ENCODE results near the gene ST7. TPM values are rescaled to one million over a fixed set of nuclear protein-coding genes. Genes with fewer than 3 reads are reported as not detected.

ST7 gene
- total RNA-seq, 1 experiment from 2014 or later, result 19.4 TPM

DNA sequence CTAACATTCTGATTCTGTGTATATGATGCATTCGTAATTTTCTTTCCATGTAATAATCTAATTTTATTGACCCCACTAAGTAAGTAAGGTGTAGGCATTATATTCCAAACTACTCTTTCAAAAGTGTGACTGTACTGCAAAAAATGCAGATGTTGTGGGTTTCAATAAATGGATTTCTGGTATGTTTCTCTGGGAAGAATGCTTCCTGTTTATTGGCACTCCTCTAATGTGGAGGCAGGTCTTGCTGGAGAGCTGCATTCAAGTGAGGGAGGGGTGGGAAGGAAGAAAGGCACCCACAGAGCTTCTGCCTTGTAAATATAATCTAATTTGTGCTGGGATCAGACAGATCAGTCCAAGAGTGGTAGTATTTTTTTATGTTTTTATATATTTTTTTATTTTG lies 23.9 kb downstream of the ST7 start:
- DNase-seq (ENCODE audit: low spot score), result no peak

- DNase-seq (ENCODE audit: low spot score), result no peak
Measured at GRCh38 chr7:116978006-116978405, 24.7 kb downstream of the ST7 start.

DNA sequence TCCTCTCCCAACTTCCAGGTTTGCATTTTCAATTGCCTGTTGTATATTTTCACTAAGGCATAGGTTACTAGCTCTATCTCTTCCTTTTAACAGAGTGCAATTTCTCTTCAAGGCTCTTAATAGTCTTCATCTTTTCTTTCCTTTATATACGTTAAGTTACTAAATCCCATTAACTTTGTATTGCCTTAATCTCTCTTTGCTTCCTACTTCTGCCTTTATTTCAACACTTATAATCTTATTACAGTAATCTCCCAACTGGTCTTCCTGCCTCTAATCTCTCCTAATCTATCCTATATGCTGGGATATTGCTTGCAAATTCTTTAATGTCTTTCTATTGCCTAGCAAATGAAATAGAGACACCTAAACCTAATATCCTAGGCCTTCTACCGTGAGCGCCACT lies 26.1 kb downstream of the ST7 start:
- DNase-seq (ENCODE audit: low spot score), result no peak

GRCh38 chr7:116980354-116980753 lies 27.1 kb downstream of the ST7 start:
- DNase-seq (ENCODE audit: low spot score), result no peak

DNA sequence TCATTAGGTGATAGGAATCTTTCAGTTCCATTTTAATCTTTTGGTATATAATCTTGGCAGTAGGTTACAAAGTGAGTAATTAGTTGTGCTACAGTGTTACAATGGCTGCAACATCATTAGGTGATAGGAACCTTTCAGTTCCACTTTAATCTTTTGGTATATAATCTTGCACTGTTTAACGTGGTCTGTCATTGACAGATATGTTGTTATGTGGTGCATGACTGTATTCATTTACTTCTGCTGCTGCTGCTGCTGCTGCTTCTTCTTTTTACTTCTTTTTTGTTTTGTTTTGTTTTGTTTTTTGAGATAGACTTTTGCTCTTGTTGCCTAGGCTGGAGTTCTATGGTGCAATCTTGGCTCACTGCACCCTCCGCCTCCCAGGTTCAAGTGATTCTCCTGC lies 28.6 kb downstream of the ST7 start:
- DNase-seq (ENCODE audit: low spot score), result no peak

DNA sequence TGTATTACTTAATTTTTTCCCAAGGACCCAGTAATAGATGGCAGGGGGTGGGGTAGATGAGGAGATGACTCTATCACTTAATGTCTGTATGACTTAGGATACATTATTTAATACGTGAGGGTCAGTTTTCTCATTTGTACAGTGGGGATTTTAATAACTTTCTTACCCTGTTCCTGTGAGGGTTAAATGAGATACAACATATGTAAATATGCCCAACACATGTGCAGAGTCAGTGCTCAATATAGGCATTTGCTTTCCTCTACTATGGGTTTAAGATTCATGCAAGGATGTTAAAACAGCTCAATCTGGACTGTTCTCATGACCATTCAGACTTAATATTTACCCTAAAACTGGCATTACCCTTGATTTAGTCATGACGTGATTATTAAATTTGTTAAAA lies 31.2 kb downstream of the ST7 start:
- DNase-seq (ENCODE audit: low spot score), result peak; percentile 13

- peak; percentile 54 for DNase-seq (ENCODE audit: low spot score)
Measured at GRCh38 chr7:116984917-116985316, 31.6 kb downstream of the ST7 start.

GRCh38 chr7:116985575-116985974 lies 32.3 kb downstream of the ST7 start:
- no peak for DNase-seq (ENCODE audit: low spot score)

GRCh38 chr7:116986611-116987565 lies 33.6 kb downstream of the ST7 start:
- DNase-seq (ENCODE audit: low spot score), result no peak

DNA sequence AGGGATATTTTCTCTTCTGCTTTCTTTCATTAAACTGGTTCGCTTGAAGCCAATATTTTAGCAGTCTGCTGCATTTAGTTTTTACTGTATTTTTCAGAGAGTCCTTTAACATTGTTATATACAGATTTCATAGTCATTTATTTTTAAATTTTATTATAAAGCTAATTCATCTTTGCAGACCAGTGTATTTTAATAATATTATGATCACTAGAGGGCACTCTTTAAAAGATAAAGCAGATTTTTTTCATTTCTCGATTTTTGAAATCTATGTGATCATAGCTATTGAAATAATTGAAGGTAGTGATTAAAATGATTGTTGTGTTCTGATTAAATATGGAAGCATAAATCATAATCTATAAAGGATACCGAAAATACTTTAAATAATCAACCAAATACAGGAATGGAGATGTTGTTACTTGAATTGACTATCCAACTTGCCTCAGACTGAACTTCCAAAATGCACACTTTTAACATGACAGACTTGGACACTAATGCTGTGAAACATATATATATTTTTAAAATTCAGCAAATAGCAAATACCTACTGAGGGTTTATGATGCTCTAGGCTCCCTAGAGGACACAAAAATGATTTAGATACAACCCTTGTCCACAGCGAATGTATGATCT lies 35.2 kb downstream of the ST7 start:
- peak; percentile 47 for DNase-seq (ENCODE audit: low spot score)

DNA sequence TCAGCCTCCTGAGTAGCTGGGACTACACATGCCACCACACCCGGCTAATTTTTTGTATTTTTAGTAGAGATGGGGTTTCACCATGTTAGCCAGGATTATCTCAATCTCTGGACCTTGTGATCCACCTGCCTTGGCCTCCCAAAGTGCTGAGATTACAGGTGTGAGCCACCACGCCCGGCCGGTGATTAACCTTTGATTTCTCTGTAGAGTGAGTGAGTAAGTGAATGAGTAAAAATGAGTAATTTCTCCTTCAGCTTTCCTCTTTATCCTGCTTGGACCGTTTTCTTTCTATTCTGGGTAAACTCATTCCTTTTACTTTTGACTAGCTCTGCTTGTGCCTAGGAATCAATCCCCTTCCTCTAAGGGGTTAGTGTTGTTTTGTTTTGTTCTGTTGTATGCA lies 36.8 kb downstream of the ST7 start:
- no peak for DNase-seq (ENCODE audit: low spot score)

DNA sequence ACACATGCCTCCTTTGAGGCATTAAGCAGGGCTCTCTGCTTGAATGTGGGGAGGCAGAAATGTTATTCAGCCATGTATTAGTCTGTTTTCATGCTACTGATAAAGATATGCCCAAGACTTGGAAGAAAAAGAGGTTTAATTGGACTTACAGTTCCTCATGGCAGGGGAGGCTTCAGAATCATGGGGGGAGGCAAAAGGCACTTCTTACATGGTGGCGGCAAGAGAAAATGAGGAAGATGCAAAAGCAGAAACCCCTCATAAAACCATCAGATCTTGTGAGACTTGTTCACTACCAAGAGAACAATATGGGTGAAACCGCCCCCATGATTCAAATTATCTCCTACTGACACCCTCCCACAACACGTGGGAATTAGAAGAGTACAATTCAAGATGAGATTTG lies 37.9 kb downstream of the ST7 start:
- no peak for DNase-seq (ENCODE audit: low spot score)

DNA sequence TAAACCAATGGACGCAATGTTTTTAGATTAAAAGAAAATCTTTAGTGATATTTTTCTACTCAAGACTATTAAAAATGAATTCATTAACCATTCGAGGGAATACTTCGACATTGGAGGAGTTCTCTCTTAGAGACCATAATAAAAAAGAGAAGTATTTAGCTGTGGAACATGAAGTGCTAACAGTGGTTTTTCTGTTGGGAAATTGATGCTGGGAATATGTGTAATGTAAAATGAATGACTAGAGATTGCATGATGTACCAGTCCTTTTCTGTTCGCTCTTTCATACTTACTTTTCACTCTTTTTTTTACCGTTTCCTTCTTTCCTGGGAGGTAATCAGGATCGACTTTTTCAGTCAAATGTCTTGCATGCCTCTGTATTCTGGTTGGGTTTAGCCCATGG lies 41.3 kb downstream of the ST7 start:
- no peak for DNase-seq (ENCODE audit: low spot score)

DNA sequence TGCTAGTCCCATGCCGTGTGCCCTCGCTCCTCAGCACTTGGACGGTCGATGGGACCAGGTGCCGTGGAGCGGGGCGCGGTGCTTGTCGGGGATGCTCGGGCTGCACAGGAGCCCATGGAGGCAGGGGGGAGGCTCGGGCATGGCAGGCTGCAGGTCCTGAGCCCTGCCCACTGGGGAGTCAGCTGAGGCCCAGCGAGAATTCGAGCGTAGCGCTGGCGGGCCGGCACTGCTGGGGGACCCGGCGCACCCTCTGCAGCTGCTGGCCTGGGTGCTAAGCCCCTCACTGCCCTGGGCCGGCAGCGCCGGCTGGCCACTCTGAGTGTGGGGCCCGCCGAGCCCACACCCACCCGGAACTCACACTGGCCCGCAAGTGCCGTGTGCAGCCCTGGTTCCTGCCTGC lies 44.7 kb downstream of the ST7 start:
- no peak for DNase-seq (ENCODE audit: low spot score)

DNA sequence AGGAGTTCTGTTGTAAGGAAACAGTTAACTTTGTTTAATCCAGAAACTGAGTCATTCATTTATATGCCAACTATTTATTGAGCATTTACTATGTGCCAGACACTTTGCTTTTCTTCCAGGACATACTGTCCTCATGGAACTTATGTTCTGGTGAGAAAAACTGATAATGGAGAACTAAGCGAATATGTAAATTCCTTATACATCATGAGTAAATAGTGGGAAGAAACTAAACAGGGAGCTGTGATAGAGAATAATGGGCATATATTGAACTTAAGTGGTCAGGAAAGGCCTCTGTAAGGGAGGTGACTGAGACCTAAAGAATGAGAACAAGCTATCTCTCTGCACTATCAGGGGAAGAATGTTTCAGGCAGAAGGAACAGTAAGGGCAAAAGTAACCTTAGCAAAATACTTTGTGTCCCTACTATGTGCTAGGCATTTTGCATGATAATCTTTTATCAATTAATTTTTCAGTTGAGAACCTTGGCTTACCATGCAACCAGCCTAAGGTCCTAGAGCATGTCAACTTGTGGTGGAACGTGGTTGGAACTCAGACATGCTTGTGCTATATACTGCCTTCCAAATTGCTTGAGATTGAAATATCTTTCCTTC lies 45.4 kb downstream of the ST7 start:
- no peak for DNase-seq (ENCODE audit: low spot score)

DNA sequence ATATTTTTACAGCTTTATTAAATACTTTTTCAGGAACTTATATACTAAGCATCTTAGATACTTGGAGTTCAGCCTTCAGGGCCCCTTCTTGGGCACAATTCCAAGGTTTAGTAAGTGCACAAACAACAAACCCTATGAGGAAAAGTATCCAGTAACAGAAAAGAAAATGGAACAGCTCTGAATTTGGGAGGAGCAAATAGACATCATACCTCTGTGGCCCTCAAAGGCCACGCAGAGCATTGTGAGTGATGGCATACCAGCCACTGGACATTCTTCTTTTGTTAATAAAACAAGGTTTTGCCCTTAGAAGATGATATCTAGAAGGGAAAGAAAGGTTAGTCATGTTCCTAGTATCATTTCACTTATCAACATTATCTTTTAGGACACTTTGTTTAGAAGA lies 46.0 kb downstream of the ST7 start:
- DNase-seq (ENCODE audit: low spot score), result no peak

DNA sequence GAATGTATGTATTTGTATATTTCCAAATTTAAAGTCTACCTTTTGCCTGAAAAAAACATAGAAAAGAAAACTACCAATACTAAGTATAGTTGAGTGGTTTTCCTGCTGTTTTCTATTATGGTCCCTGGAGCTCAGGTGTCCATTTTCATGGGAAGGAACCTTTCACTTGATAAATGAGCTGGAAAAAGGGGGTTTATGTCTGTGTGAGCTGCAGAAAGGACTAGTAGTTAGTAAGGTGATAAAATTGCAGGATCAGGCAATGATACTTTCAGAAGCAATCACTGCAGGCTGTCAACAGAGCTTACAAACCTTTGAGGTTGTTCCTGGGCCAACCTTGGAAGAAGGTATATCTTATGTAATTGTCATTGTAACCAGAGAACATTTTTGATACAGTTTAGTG lies 48.0 kb downstream of the ST7 start:
- DNase-seq (ENCODE audit: low spot score), result no peak

DNA sequence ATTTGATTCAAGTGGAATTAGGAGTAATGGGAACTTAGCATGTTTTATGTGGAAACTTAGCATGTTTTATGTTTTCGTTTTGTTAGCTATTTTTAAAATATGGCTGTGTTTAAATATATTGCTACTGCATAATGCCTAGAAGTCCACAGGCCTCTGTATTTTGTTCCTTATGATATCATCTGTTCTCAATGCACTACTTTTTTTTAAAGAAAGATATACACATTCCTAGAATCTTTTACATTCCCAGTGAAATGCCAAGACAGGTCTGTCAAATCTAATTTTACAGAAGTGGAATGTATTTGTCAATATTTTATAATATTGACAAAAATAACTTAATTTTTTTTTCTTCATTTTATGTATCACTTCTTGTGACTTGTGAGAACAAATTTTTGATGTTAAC lies 51.6 kb downstream of the ST7 start:
- DNase-seq (ENCODE audit: low spot score), result no peak

DNA sequence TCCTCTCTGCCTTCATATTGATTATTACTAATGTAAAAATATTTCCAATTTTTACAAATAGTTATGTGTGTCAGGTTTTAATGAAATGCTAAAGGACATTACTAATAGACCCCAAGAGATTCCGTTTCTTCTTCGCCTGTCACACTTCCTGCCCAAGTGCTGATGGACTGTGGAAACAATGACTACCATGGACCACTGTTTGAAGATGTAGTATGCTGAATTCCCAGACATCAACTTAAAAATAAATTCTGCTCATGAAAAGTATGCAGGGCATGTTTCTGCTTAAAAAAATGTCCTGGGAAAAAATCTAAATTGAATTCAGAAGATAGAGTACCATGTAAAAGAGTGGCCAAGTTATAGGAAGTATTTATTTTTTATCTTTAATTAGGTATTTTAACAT lies 52.1 kb downstream of the ST7 start:
- DNase-seq (ENCODE audit: low spot score), result no peak

GRCh38 chr7:117006907-117007684 lies 53.8 kb downstream of the ST7 start:
- DNase-seq (ENCODE audit: low spot score), result no peak

DNA sequence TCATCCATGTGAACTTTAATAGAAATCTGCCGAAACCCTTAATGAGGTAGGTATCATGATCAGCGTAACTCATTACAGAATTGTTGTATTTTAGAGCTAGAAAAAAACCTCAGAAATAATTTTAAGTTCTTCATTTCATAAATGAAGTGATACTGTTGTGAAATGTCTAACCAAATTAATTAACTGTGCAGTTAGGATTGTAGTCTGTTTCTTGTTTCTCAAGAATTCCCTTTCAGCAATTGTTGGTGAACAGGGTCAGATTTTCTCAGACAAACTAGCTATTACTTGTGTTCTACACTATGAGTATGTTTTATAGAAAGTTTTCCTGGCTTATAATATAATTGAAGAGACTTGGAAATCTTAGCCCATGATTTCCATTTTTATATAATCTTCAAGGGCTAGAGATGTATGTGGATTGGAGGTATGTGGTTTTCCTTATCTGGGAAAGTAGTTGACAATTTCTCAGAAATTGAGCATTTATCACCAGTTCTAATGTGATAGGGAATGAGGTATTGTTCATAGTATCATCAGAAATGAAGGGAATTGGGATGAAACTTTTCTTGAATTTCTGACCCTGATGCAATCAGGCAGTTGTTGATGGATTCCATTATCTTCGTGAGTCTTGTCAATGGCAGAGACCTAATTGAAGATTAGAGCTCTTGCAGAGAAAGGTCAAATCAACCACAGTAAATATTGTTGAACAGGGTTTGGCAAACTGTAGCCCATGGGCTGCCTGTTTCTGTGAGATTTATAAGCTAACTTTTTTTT lies 55.0 kb downstream of the ST7 start:
- DNase-seq (ENCODE audit: low spot score), result no peak
